Calu3 (cell line): ENCODE measurements around the gene SLMAP. TPM values are rescaled to one million over a fixed set of nuclear protein-coding genes. Genes with fewer than 3 reads are reported as not detected.

Source experiments
- BruUV-seq: library from RNA; stranded (reverse); fragments of 400-500 nt; replicated peaks from 2 replicates; lab custom pipeline; 2021; lab: Mats Ljungman, UMichigan
- CTCF ChIA-PET: fragments of 300-600 bp; sonication (Branson Sonifier 250); formaldehyde crosslinking; loops from one replicate; lab custom pipeline; 2022; ENCODE audit warnings: antibody characterized with exemption; lab: Charles Lee
- DNase-seq: peaks from one replicate; pipeline ENCODE4 v3.0.0; 2022
- H3K27ac Mint-ChIP-seq: one replicate; pipeline ENCODE4 v1.8.0; 2022; ENCODE audit warnings: mixed read lengths; ENCODE audit not compliant: unreplicated experiment
- H3K27me3 Mint-ChIP-seq: one replicate; pipeline ENCODE4 v1.8.0; 2022; ENCODE audit warnings: mixed read lengths; ENCODE audit not compliant: unreplicated experiment
- H3K36me3 Mint-ChIP-seq: one replicate; pipeline ENCODE4 v1.8.0; 2022; ENCODE audit warnings: mild to moderate bottlenecking, moderate library complexity, mixed read lengths; ENCODE audit not compliant: insufficient read depth, unreplicated experiment
- H3K4me1 Mint-ChIP-seq: one replicate; pipeline ENCODE4 v1.8.0; 2022; ENCODE audit warnings: mild to moderate bottlenecking, low read depth, mixed read lengths; ENCODE audit not compliant: unreplicated experiment
- H3K4me3 Mint-ChIP-seq: one replicate; pipeline ENCODE4 v1.8.0; 2022; ENCODE audit warnings: mild to moderate bottlenecking, low read depth, moderate library complexity, mixed read lengths; ENCODE audit not compliant: unreplicated experiment
- H3K9me3 Mint-ChIP-seq: one replicate; pipeline ENCODE4 v1.8.0; 2022; ENCODE audit warnings: low read depth, mixed read lengths; ENCODE audit not compliant: unreplicated experiment
- CTCF ChIP-seq: fragments of 200-600 bp; IDR thresholded peaks from one replicate; pipeline ENCODE4 v1.8.0; 2022; ENCODE audit warnings: antibody characterized with exemption; ENCODE audit not compliant: unreplicated experiment
- intact Hi-C: fragments of 100-400 bp; cut with micrococcal nuclease; formaldehyde crosslinking; loops from one replicate; pipeline ENCODE4 v1.10.0; 2022; ENCODE audit not compliant: unreplicated experiment
- total RNA-seq: library from RNA; stranded (reverse); gene quantifications from 2 replicates; pipeline ENCODE4 v1.2.3, GENCODE V29; 2022

Gene SLMAP
- total RNA-seq, 1 experiment from 2014 or later = 114 TPM

GRCh38 chr3:57731311-57731710 lies 24.8 kb upstream of the SLMAP start:
- BruUV-seq = no TSS peak
- intact Hi-C loops = no loop called here
- H3K36me3 Mint-ChIP-seq = no peaks in the 10 kb centered on the region
- TF ChIP-seq CTCF = no peak
- H3K27me3 Mint-ChIP-seq = no peaks in the 10 kb centered on the region
- H3K27ac Mint-ChIP-seq = no peak overlapping the region
- H3K4me3 Mint-ChIP-seq = no peak overlapping the region
- no peak for DNase-seq
- CTCF ChIA-PET = interaction anchor here (0.6 kb wide), 1 partner anchor 72 kb away, joined by 4 read pairs; no protein-coding TSS in a partner anchor
- H3K4me1 Mint-ChIP-seq = peaks cover 17% of the 10 kb centered on the region
- H3K9me3 Mint-ChIP-seq = no peaks in the 10 kb centered on the region

DNA sequence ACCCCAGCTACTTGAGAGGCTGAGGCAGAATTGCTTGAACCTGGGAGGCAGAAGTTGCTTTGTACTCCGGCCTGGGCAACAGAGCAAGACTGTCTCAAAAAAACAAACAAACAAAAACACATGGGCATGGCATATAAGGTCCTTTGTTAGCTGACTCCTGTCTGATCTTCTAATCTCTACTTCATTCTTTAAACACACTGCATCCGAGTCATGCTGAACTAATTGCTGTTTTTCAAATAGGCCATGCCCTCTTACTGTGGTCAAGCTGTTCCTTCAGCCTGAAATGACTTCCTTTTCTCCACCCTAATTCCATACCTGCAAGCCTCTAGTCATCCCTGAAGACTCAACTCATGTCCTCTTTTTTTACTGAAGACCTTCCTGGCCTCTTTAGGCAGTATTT lies 22.3 kb upstream of the SLMAP start:
- no TSS peak for BruUV-seq
- Mint-ChIP-seq H3K4me1 (peaks cover 6% of the 10 kb centered on the region), H3K27me3 (no peaks in the 10 kb centered on the region), H3K9me3 (no peaks in the 10 kb centered on the region), H3K36me3 (no peaks in the 10 kb centered on the region), H3K4me3 (no peak overlapping the region), H3K27ac (no peak overlapping the region)
- CTCF ChIA-PET = no interaction called here
- intact Hi-C loops = no loop called here
- DNase-seq = no peak
- no peak for TF ChIP-seq CTCF

DNA sequence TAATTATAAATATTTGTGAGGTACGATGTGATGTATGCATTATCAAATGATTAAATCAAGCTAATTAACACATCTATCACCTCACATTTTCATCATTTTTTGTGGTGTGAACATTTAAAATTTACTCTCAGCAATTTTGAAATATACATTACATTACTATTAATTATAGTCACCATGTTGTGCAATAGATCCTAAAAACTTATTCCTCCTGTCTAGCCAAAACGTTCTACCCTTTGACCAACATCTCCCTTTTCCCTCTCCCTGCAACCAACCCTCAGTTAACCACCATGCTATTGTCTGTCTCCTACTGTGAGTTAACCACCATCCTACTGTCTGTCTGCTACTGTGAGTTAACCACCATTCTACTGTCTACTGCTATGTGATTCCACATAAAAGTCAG lies 20.7 kb upstream of the SLMAP start:
- no peaks in the 10 kb centered on the region for H3K4me1 Mint-ChIP-seq
- no peak overlapping the region for H3K27ac Mint-ChIP-seq
- H3K36me3 Mint-ChIP-seq = no peaks in the 10 kb centered on the region
- no peak for TF ChIP-seq CTCF
- no peaks in the 10 kb centered on the region for H3K27me3 Mint-ChIP-seq
- CTCF ChIA-PET = interaction anchor here (0.7 kb wide), 1 partner anchor 276 kb away, joined by 6 read pairs; no protein-coding TSS in a partner anchor
- BruUV-seq = no TSS peak
- no peaks in the 10 kb centered on the region for H3K9me3 Mint-ChIP-seq
- no peak for DNase-seq
- intact Hi-C loops = no loop called here
- H3K4me3 Mint-ChIP-seq = no peak overlapping the region

DNA sequence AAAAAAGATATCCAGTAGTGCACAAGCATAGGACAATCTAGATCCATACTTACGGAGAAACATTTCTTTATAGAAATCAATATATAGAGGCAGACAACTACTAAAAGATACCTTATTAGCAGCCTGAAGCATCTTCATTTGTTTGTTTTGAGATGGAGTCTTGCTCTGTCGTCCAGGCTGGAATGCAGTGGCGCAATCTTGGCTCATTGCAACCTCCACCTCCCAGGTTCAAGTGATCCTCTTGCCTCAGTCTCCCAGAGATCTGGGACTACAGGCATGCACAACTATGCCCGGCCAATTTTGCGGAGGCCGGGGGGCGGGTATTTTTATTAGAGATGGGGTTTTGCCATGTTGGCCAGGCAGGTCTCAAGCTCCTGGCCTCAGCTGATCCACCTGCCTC lies 18.3 kb upstream of the SLMAP start:
- no peak for TF ChIP-seq CTCF
- H3K4me3 Mint-ChIP-seq = no peak overlapping the region
- intact Hi-C loops = no loop called here
- CTCF ChIA-PET = no interaction called here
- H3K36me3 Mint-ChIP-seq = no peaks in the 10 kb centered on the region
- DNase-seq = no peak
- H3K9me3 Mint-ChIP-seq = no peaks in the 10 kb centered on the region
- H3K27ac Mint-ChIP-seq = no peak overlapping the region
- no peaks in the 10 kb centered on the region for H3K27me3 Mint-ChIP-seq
- H3K4me1 Mint-ChIP-seq = no peaks in the 10 kb centered on the region
- no TSS peak for BruUV-seq
